IPS-15b (cell line): ENCODE results near the gene IGFBP5.

ENCODE experiments used
- H3K27me3 ChIP-seq: one replicate; pipeline ENCODE4 v1.6.1; 2013; ENCODE audit warnings: low read length; ENCODE audit not compliant: control insufficient read depth, insufficient read depth
- H3K36me3 ChIP-seq: one replicate; pipeline ENCODE4 v1.6.1; 2013; ENCODE audit warnings: low read length; ENCODE audit not compliant: control insufficient read depth, insufficient read depth
- H3K4me1 ChIP-seq: one replicate; pipeline ENCODE4 v1.6.1; 2013; ENCODE audit warnings: mild to moderate bottlenecking, low read length; ENCODE audit not compliant: control insufficient read depth, insufficient read depth
- H3K4me3 ChIP-seq: one replicate; pipeline ENCODE4 v1.5.1; 2013; ENCODE audit warnings: low read depth, low read length
- H3K9ac ChIP-seq: one replicate; pipeline ENCODE4 v1.6.1; 2013; ENCODE audit warnings: low read depth, mild to moderate bottlenecking, low read length
- H3K9me3 ChIP-seq: one replicate; pipeline ENCODE4 v1.6.1; 2013; ENCODE audit warnings: mild to moderate bottlenecking, low read length; ENCODE audit not compliant: control insufficient read depth, insufficient read depth

Gene IGFBP5

GRCh38 chr2:216661051-216661450, 34.3 kb downstream of the IGFBP5 start:
- H3K4me3 ChIP-seq, result no peak overlapping the region
- H3K27me3 ChIP-seq, result no peaks in the 10 kb centered on the region
- peaks cover 25% of the 10 kb centered on the region for H3K36me3 ChIP-seq
- H3K4me1 ChIP-seq, result peaks cover 6% of the 10 kb centered on the region
- no peaks in the 10 kb centered on the region for H3K9me3 ChIP-seq
- H3K9ac ChIP-seq, result no peak overlapping the region

- Histone ChIP-seq H3K4me1 (peaks cover 3% of the 10 kb centered on the region), H3K36me3 (peaks cover 25% of the 10 kb centered on the region), H3K4me3 (no peak overlapping the region), H3K9me3 (no peaks in the 10 kb centered on the region), H3K9ac (no peak overlapping the region), H3K27me3 (no peaks in the 10 kb centered on the region)
Measured at GRCh38 chr2:216660496-216660895, 34.9 kb downstream of the IGFBP5 start.

- Histone ChIP-seq H3K9me3 (no peaks in the 10 kb centered on the region), H3K9ac (no peak overlapping the region), H3K4me1 (no peaks in the 10 kb centered on the region), H3K4me3 (no peak overlapping the region), H3K36me3 (peaks cover 25% of the 10 kb centered on the region), H3K27me3 (no peaks in the 10 kb centered on the region)
Measured at GRCh38 chr2:216659276-216659675, 36.1 kb downstream of the IGFBP5 start.

GRCh38 chr2:216658757-216659156, 36.6 kb downstream of the IGFBP5 start:
- H3K36me3 ChIP-seq, result peaks cover 25% of the 10 kb centered on the region
- no peaks in the 10 kb centered on the region for H3K4me1 ChIP-seq
- H3K9ac ChIP-seq, result no peak overlapping the region
- no peaks in the 10 kb centered on the region for H3K27me3 ChIP-seq
- H3K4me3 ChIP-seq, result no peak overlapping the region
- H3K9me3 ChIP-seq, result no peaks in the 10 kb centered on the region

GRCh38 chr2:216657980-216658379, 37.4 kb downstream of the IGFBP5 start:
- no peak overlapping the region for H3K4me3 ChIP-seq
- H3K27me3 ChIP-seq, result no peaks in the 10 kb centered on the region
- no peaks in the 10 kb centered on the region for H3K4me1 ChIP-seq
- H3K36me3 ChIP-seq, result peaks cover 22% of the 10 kb centered on the region
- no peaks in the 10 kb centered on the region for H3K9me3 ChIP-seq
- H3K9ac ChIP-seq, result no peak overlapping the region

- Histone ChIP-seq H3K9ac (no peak overlapping the region), H3K4me3 (no peak overlapping the region), H3K27me3 (no peaks in the 10 kb centered on the region), H3K4me1 (no peaks in the 10 kb centered on the region), H3K9me3 (no peaks in the 10 kb centered on the region), H3K36me3 (peaks cover 22% of the 10 kb centered on the region)
Measured at GRCh38 chr2:216657086-216657855, 38.1 kb downstream of the IGFBP5 start.

GRCh38 chr2:216654528-216655052, 40.8 kb downstream of the IGFBP5 start:
- Histone ChIP-seq H3K36me3 (peaks cover 4% of the 10 kb centered on the region), H3K4me3 (no peak overlapping the region), H3K27me3 (no peaks in the 10 kb centered on the region), H3K4me1 (no peaks in the 10 kb centered on the region), H3K9me3 (no peaks in the 10 kb centered on the region), H3K9ac (no peak overlapping the region)

GRCh38 chr2:216653931-216654365, 41.4 kb downstream of the IGFBP5 start:
- Histone ChIP-seq H3K36me3 (peaks cover 3% of the 10 kb centered on the region), H3K27me3 (no peaks in the 10 kb centered on the region), H3K9ac (no peak overlapping the region), H3K4me3 (no peak overlapping the region), H3K4me1 (peaks cover 2% of the 10 kb centered on the region), H3K9me3 (no peaks in the 10 kb centered on the region)

- Histone ChIP-seq H3K9me3 (no peaks in the 10 kb centered on the region), H3K36me3 (no peaks in the 10 kb centered on the region), H3K9ac (no peak overlapping the region), H3K4me1 (peaks cover 2% of the 10 kb centered on the region), H3K27me3 (no peaks in the 10 kb centered on the region), H3K4me3 (no peak overlapping the region)
Measured at GRCh38 chr2:216653093-216653799, 42.1 kb downstream of the IGFBP5 start.

- H3K9ac ChIP-seq, result no peak overlapping the region
- no peaks in the 10 kb centered on the region for H3K36me3 ChIP-seq
- no peaks in the 10 kb centered on the region for H3K9me3 ChIP-seq
- no peak overlapping the region for H3K4me3 ChIP-seq
- peaks cover 2% of the 10 kb centered on the region for H3K4me1 ChIP-seq
- no peaks in the 10 kb centered on the region for H3K27me3 ChIP-seq
Measured at GRCh38 chr2:216652566-216652965, 42.8 kb downstream of the IGFBP5 start.

GRCh38 chr2:216651351-216651881, 43.9 kb downstream of the IGFBP5 start:
- no peaks in the 10 kb centered on the region for H3K27me3 ChIP-seq
- no peak overlapping the region for H3K9ac ChIP-seq
- H3K36me3 ChIP-seq, result no peaks in the 10 kb centered on the region
- no peaks in the 10 kb centered on the region for H3K9me3 ChIP-seq
- no peak overlapping the region for H3K4me3 ChIP-seq
- H3K4me1 ChIP-seq, result peaks cover 2% of the 10 kb centered on the region
